Activated naive CD4-positive, alpha-beta T cell treated with Interleukin-2 at 50 U/mL for 16 hours (primary cell): ENCODE results near the gene PTPRD.

Experiments used
- DNase-seq: peaks from one replicate; pipeline ENCODE4 v3.0.0-alpha.2; 2020

Gene PTPRD

DNA sequence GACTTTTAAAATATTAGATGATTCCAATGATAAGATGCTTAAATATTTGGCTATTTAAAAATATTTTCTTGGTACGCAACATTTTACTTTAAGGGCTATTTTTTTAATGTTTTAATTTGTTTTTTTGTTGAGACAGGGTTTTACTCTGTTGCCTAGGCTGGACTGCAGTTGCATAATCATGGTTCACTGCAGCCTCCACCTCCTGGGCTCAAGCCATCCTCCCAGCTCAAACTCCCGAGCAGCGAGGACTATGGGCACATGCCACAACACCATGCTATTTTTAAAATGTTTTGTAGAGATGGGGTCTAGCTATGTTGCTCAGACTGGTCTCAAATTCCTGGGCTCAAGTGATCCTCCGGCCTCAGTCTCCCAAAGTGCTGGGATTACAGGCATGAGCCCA, 1963.0 kb downstream of the PTPRD start:
- DNase-seq: no peak

DNA sequence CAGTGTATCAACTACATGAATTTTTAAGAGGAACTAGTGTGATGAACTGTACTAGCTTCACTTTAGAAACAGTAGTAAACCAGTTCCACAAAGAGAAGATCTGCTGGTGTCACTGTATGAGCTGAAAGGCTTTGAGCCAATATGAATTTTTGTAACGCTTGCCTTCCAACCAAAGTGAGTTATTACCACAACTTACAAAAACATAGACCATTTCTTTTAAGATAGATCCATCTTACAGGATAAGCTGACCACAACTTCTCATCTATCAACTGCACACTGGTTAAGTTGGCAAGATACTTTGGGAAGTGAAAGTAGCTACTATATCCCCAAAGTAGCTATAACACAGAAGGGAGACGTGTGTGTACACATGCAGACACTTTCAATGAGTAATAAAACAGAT, 1963.6 kb downstream of the PTPRD start:
- no peak for DNase-seq

DNA sequence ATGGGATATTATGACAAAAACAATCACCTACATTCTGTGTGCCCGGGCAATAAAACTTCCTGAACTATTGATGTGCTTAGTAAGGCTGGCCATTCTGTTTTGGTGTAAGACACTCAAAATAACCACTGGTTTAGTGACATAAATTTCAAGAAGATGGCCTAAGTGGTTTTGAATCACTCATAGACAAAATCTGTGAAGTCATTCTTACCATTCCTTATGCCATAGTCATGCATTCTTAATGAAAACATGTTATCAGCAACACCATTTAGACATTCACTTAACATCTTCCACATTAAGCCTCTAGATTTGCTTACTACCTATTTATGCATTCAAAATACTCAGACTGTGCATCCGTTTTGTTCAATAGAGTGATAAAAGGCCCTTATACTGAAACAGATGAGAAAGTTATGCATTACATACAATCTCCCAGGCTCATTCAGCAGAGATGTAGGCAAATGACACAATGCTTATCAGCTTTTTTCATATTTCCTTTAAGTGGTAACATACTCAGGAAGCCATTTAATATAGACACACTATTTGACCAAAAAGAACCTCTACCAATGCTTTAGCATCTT, 1964.4 kb downstream of the PTPRD start:
- DNase-seq: no peak

DNA sequence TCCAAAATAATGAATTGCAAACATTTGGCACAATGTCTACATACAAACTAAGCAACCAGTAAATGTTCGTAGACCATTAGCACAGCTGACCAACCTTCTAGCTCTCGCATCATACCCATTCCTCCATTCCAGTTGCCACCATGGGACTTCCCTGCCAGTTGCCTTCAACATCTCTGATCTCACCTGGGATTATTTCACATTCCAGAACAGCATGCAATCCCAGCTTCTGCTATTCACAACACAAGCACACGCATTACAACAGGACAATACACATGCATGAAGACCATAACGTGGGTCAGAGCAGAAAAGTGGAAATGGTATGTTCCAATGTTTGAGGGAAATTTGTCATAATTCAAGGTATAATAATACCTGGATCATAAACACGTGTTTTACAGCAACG, 1965.0 kb downstream of the PTPRD start:
- DNase-seq: no peak

DNA sequence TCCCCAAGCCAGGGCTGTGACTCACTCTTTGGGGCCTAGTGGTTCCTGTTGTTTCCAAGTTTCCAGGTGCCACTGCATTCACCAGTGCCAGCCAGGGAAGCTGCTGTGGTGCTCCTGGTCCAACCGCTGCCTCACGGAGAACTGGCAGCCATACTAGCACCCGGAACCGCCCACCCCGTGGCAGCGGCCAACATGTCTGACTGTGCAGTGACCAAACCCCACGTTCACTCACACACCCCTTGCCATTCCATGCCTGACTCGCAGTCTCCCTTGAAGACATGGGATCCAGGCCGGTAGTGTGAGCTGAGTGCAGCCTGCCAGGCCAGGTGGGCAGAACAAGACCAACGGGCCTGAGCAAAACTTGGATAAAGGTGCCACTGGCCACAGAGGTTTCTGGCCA, 1968.2 kb downstream of the PTPRD start:
- DNase-seq: no peak

DNA sequence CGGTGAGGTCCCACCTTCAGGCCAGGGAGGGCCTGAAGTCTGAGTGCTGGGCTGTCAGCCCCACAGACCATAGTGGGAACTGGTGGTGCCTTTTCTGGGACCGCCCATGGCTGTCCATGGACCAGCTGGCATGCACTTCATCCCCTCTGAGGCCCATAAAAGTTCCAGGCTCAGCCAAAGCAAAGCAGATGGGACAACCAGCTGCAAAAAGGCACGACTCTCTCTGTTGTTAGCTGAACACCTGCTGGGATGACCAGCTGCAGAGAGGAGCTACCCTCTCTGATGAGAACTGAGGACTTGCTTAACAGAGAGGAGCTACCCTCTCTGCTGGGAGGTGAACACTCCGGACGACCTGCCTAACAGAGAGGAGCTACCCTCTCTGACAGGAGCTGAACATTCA, 1968.9 kb downstream of the PTPRD start:
- DNase-seq: no peak

DNA sequence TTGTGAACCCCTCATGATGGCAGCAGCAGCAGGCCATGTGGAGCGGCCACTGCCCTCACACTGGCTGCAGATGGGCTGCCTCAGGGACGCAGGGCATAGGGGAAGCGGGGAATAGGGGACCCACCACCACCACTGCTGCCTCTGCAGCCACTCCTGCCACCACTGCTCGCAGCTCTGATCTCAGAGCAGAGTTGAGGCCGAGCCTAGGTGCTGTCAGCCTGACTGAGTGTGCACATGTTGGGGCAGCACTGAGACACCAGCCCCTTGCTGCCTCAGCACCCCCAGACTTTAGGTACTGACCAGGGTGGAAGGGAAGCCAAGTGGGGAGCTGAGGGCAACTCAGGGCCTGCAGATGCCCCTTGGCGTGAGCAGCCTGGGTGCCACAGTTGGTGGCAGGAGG, 1969.3 kb downstream of the PTPRD start:
- no peak for DNase-seq

DNA sequence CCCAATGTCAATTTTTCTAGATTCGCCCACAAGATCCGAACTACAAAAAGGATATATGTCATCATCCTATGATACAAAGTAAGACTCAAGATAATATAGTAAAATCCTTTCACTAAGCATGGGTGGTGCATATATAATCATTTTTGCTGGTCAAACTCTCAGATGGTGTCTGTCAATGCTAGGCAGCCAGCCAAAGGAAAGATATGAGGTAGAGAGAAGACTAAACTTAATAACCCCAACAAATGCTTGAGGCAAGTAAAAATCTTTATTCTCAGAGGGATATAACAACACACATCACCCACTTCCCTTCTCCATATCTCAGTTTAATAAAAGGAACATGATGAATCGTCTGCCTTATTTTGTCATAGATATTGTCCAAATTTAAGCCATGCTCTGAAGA, 1972.0 kb downstream of the PTPRD start:
- no peak for DNase-seq

DNA sequence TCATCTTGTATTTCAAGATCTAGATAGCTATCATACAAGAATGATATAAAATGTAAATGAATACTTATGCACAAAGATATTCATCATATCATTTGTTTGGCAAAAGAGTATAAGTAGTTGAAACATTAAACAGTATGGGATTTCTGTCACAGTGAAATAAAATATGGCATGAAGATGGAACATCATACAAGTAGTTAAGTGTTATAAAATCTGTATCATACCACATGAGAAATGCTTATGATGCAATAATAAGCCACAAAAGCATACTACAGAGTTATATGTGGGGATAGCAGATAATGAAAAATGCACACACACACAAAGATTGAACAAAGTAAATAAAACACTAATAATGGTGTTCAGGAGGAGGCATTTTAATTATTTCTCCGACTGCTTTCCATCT, 1975.2 kb downstream of the PTPRD start:
- DNase-seq: no peak

DNA sequence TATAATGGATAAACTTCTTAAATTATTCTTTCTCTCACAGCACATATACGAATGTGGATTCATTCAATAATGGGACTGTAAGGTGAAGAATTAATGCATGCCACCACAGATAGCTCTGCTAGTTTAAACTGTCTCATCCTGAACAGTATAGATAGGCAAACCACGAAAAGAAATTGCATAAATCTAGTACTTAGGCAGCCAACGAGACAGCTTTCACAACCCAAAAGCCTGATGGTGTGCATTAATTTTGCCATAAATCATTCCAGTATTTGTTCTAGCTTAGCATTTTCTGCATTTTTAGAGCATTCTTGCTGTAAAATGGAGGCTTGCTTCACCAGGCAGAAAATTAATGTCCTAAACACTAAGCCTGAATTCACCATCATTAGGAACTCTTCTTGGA, 1979.0 kb downstream of the PTPRD start:
- DNase-seq: no peak

DNA sequence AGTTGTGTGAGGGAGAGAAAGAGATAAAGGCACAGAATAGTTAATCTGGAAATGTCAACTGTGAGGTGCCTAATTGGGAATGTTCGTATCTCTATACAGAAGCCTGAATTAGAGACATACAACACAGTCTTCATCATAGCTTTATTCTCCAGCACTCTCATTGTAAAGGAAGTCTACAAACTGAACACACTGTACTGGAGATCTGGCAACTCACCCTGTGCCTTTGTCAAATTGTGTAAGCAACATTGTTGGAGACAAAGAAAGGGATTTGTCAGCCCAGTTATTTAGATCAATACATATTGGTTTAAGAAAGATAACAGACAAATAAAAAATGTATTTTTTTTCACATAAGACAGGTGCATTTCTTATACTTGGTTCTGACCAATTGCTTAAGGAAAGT, 1980.3 kb downstream of the PTPRD start:
- no peak for DNase-seq

DNA sequence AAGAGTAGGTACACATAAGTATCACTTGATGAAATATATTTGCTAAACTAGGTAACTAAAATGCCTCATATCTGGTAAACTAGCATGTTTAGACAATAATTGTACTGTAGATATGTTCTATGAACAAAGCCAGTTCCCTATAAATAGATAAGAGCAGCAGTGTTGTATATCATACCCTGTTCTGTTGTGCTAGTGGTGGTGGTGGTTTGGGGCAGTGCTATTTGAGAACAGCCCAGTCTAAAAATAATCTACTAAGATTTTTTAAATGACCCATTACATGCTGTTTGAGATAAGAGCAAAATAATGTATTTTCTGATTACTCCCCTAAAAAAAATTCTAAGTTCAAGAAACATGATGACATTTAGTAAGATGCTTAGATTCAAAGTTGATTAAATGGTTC, 1984.0 kb downstream of the PTPRD start:
- no peak for DNase-seq

DNA sequence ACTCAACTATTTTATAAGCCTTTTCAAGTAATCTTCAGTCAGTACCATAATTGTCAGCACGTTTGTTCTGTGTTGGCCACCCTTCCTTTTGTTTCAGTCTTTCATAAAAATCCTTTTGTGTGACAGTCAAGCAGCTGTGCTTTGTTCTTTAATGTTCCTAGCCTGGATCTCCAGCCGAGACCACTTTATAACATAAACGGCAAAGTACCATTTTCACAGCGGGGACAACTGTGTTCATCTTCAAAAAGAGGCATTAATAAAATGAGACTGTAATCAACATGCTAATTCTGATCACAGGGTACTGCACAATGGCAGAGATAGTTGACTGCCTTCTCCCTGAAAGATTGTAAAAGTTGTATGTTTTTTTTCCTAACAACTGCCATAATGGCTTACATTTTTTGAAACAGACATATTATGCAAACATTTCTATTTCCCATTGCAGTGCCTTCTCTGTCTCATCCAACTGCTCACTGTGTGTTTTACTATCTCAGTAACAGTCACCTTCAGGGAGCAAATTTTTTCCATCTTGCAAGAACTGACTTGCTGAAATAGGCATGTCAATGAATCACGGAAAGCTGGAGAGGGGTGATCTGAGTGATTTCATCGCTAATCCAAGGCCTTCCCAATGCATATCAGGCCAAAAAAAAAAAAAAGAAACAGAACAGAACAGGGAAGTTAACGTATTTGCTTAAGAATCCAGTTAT, 1984.7 kb downstream of the PTPRD start:
- no peak for DNase-seq

DNA sequence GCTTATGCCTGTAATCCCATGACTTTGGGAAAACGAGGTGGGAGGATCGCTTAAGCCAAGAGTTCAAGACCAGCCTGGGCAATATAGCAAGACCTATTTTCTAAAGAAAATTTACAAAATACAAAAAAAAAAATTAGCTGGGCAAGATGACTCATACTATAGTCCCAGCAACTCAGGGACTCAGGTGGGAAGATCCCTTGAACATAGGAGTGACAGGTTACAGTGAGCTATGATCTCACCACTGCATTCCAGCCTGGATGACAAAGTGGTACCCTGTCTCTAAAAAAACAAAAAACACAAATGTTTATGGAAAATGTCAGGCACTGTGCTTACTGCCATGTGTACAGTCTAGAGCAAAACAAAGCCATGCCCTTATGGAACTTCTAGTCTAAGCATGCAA, 1989.9 kb downstream of the PTPRD start:
- DNase-seq: no peak

DNA sequence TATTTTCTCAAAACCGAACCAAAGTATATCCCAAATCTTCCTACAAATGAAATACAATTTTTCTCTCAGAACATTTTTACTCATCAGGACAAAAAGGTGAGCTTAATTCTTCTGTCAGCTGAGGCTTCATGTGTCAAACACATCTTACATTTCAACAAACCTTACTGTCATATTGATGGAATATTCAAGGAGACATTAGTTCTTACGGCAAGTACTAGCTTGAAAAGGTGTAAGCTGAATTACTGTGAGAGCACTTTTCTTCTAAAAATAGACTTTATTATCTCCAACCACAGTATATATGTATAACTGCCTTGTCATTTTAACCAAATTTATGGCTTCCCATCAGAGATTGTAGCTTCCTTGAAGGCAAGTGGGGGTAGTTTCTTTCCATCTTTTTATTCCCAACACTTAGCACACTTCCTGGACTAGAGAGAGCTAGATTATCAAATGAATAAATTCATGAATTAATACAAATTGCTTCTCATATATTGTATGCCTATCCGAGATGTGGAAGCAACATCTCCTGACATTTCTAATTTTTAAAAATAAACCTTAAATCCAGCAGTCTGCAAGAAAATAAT, 1990.5 kb downstream of the PTPRD start:
- DNase-seq: no peak

DNA sequence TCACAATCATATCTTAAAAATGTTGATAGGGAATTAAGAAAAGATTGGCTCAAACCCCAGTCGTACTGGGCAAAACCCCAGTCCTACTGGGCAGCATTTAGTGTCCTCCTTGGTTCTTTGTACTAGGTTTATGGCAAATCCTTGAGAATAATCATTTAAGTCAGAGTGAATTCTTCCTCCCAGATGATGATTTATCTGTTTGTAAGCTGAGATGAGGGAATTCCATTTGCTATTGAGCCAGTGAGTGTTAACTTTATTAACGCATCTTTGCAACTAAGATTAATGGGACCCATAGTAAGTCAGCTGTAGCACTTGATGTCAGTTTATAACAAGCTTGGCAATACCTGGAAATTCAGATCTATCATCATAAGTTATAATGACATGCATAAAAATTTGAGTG, 1991.4 kb downstream of the PTPRD start:
- DNase-seq: no peak

DNA sequence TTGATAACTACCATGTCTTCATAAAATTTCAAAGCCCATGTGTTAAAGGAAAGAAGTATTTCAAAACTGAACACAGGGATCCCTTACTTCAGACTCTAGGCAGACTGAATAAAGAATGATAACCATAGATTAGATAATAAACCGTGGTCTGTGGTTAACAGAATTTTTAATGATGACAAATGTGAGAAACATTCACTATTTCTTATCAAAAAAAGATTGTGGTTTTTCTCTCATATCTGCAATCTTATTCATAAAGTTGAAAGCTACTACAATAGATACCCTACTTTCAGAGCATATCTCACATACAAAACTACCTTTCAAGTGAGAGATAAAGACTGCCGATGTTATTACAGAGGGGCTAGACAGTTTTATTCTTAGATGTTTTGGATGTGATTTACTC, 1996.4 kb downstream of the PTPRD start:
- DNase-seq: no peak

DNA sequence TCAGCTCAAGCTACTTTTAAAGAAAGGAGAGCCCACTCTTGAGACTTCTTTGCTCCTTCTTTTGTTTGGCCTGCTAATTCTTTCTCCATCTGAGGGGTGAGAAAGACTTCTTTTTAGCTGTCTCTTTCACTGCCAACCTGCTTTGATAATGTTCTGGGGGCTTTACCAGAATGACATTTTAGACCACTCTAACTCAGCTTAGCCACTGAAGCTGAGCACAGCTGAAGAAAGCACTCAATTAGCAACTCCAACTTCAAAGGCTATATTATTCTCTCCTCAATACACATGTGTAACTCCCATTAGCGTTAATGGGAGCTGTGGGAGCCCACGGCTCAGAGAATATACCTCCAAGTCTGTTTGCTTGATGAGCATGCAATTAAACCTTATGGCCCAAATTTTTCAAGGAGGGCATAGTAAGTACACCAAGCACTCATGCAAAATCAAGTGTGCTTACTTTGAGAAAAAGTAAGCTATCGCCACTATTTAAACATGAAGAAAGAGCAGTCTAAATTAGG, 1997.8 kb downstream of the PTPRD start:
- no peak for DNase-seq

DNA sequence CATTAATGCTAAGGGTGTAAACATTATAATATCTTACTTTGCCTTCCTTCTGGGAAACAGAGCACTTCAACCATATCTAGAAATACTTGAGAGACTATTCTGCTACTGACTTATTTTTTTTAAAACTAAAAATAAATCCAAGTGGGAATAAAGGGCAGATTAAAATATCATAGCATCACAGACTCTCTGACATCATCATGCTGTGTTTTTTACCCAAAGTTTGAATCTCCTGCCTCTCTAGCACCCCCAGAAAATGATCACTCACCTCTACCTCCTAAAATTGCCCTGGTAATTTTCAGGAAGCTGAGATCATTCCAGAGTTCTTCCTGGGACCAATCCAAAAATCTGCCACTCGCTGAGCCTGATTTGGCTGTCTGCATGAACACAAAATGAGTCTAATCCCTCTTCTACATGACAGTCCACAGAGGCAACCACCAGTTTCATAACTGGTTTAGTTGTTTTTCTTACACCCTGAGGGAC, 1999.4 kb downstream of the PTPRD start:
- no peak for DNase-seq

DNA sequence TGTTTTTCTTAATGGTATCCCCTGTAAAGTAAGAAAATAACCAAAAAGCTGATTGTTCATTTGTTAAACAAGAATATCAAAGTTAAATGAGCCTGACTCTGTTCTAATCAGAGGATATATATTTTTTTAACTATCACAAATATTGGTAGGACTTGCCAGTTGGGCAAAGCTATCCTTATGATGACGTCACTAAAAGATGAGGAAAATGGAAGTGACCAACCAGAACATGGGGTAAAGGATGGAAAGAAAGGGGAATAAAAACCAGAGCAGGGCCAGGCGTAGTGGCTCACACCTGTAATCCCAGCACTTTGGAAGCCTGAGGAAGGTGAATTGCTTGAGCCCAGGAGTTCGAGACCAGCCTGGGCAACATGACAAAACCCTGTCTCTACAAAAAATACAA, 2001.6 kb downstream of the PTPRD start:
- no peak for DNase-seq

DNA sequence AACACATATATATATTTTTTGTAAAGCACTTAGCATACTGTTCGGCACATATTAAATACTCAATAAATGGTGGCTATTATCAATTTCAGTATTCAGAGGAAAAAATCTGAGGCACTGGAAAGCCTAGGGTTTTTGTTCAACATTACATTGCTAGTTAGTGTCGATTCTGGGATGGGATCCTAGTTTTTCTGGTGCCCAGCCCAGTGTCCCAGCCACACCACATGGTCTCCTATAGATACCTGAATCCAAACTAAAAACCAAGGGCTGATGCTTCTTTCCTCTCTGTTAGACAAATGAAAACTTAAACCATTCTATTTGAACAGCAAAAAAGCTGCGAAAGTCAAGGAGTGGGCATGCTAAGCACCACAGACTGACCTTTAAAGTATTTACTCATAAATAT, 2002.5 kb downstream of the PTPRD start:
- DNase-seq: no peak

DNA sequence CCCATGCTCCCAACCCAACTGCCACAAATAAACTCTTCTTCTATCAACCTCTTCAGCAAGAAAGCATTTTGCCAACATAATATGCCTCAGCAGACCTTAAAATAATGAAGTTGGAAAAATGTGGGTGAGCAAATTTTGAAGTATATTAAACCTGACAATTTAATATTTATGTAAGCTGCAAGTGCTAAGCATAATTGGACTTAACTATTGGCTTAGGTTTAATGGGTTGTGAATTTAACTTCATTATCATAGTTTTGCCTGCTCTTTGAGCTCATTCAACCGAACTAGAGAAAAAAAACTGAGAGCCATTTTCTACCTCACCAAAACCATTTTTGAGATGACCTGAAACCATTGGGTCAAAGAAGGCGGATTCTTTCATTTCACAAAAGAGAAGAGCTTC, 2007.7 kb downstream of the PTPRD start:
- no peak for DNase-seq

DNA sequence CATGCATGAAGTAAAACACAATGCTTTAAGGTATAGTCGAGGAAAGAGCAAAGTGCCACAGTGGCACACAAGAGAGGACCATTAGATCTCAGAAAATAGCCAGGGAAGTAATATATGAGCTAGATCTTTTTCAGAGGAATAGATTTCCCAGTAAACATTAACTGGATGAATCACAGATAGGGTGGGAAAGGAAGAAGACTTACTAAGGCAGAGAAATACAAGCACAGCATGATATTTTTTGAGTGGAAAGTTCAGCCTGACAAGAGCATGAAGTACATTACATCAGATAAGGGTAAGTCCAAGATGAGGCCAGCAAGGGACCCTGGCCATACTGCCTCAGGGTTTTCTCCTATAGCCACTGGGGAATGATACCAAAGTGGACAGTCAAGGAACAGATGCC, 2008.6 kb downstream of the PTPRD start:
- DNase-seq: no peak

DNA sequence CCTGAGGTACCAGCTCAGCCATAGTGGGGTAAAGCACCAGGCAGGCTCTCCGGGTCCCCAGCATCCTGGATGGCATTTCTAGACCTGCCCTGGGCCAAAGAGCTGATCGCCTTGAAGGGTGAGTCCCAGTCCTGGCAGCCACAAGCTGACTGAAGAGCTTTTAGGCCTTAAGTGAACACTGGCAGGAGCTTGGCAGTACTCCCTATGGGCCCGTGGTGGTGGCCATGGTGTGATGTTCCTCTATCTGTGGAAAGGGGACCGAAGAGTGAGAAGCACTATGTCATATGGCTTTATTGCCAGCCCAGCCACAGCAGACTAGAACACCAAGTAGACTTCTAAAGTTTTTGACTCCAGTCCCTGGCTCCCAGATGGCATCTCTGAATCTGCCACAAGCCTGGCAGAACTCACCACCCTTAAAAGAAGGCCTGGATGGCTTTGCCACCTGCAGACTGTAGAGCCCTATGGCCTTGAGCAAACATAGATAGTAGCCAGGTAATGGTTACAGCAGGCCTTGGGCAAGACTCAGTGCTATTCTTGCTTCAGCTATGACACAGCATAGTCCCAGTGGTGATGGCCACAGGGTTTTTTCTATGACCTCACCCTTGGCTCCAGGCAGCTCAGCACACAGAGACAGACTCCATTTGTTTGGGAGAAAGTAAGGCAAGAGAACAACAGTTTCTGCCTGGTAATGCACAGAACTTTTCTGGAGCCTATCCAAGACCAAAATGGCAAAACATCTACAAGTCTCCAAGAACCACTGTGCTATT, 2011.7 kb downstream of the PTPRD start:
- DNase-seq: no peak
